ENCODE data around the gene ZNF195.
"Not testable (repeated sequence)": the region's sequence is repeated elsewhere in the genome, so short reads cannot be mapped to it uniquely, and the experiment has no call there.

GRCh38 chr11:3331078-3331477, 47.9 kb downstream of the ZNF195 start:
- TF ChIP-seq POLR2AphosphoS5 (IDR thresholded peaks at IDR 0.05; ENCODE audit: low read depth); EZH2 (IDR thresholded peaks at IDR 0.05; ENCODE audit: low read depth, unreplicated experiment); EZH2phosphoT487 (IDR thresholded peaks at IDR 0.05; ENCODE audit: unreplicated experiment); CREB1 (CRISPR knock-in tag; IDR thresholded peaks at IDR 0.05; ENCODE audit: low read depth); NANOG (IDR thresholded peaks at IDR 0.05; ENCODE audit: borderline replicate concordance); JUNB (IDR thresholded peaks at IDR 0.05; ENCODE audit: unreplicated experiment); ZNF331 (CRISPR knock-in tag; IDR thresholded peaks at IDR 0.05; ENCODE audit: low read depth): not testable (repeated sequence)
- TF ChIP-seq, protein P1, sequence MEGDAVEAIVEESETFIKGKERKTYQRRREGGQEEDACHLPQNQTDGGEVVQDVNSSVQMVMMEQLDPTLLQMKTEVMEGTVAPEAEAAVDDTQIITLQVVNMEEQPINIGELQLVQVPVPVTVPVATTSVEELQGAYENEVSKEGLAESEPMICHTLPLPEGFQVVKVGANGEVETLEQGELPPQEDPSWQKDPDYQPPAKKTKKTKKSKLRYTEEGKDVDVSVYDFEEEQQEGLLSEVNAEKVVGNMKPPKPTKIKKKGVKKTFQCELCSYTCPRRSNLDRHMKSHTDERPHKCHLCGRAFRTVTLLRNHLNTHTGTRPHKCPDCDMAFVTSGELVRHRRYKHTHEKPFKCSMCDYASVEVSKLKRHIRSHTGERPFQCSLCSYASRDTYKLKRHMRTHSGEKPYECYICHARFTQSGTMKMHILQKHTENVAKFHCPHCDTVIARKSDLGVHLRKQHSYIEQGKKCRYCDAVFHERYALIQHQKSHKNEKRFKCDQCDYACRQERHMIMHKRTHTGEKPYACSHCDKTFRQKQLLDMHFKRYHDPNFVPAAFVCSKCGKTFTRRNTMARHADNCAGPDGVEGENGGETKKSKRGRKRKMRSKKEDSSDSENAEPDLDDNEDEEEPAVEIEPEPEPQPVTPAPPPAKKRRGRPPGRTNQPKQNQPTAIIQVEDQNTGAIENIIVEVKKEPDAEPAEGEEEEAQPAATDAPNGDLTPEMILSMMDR (conservative IDR thresholded peaks at IDR 0.05; ENCODE audit: low read depth in 2 of 2), result not testable (repeated sequence)
- TF ChIP-seq, protein P2, sequence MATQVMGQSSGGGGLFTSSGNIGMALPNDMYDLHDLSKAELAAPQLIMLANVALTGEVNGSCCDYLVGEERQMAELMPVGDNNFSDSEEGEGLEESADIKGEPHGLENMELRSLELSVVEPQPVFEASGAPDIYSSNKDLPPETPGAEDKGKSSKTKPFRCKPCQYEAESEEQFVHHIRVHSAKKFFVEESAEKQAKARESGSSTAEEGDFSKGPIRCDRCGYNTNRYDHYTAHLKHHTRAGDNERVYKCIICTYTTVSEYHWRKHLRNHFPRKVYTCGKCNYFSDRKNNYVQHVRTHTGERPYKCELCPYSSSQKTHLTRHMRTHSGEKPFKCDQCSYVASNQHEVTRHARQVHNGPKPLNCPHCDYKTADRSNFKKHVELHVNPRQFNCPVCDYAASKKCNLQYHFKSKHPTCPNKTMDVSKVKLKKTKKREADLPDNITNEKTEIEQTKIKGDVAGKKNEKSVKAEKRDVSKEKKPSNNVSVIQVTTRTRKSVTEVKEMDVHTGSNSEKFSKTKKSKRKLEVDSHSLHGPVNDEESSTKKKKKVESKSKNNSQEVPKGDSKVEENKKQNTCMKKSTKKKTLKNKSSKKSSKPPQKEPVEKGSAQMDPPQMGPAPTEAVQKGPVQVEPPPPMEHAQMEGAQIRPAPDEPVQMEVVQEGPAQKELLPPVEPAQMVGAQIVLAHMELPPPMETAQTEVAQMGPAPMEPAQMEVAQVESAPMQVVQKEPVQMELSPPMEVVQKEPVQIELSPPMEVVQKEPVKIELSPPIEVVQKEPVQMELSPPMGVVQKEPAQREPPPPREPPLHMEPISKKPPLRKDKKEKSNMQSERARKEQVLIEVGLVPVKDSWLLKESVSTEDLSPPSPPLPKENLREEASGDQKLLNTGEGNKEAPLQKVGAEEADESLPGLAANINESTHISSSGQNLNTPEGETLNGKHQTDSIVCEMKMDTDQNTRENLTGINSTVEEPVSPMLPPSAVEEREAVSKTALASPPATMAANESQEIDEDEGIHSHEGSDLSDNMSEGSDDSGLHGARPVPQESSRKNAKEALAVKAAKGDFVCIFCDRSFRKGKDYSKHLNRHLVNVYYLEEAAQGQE (IDR thresholded peaks at IDR 0.05; ENCODE audit: unreplicated experiment), result not testable (repeated sequence)
- TF ChIP-seq, protein P3, sequence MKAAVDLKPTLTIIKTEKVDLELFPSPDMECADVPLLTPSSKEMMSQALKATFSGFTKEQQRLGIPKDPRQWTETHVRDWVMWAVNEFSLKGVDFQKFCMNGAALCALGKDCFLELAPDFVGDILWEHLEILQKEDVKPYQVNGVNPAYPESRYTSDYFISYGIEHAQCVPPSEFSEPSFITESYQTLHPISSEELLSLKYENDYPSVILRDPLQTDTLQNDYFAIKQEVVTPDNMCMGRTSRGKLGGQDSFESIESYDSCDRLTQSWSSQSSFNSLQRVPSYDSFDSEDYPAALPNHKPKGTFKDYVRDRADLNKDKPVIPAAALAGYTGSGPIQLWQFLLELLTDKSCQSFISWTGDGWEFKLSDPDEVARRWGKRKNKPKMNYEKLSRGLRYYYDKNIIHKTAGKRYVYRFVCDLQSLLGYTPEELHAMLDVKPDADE (IDR thresholded peaks at IDR 0.05), result not testable (repeated sequence)
